ENCODE results near the gene STRBP. TPM values are rescaled to one million over a fixed set of nuclear protein-coding genes. Genes with fewer than 3 reads are reported as not detected.

The STRBP gene
- total and polyA plus RNA-seq, 3 donors from 2014 or later: 47.8 to 102 (median 66.5) TPM

DNA sequence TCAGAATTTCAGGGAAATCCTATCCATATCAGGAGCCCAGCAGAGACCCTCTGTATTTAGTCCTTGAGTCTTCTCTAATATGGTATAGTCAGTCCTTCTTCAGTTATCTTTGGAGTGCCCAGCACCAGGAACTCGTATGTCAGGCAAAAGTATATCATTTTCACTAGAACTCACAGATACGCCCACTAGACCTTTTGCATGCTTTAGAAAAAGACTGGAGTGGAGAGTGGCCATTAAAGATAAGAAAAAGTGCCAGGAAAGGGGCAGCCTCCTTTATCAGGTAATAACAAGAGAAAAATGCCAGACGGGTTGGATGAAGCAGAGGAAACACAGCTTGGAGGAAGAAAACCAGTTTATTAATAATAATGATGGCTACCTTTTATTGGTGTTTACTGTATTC lies 171.4 kb downstream of the STRBP start:
- intact Hi-C loops (cut with DNase I; ENCODE audit: low total_unique reads): no loop called here
- TF ChIP-seq, protein P1, sequence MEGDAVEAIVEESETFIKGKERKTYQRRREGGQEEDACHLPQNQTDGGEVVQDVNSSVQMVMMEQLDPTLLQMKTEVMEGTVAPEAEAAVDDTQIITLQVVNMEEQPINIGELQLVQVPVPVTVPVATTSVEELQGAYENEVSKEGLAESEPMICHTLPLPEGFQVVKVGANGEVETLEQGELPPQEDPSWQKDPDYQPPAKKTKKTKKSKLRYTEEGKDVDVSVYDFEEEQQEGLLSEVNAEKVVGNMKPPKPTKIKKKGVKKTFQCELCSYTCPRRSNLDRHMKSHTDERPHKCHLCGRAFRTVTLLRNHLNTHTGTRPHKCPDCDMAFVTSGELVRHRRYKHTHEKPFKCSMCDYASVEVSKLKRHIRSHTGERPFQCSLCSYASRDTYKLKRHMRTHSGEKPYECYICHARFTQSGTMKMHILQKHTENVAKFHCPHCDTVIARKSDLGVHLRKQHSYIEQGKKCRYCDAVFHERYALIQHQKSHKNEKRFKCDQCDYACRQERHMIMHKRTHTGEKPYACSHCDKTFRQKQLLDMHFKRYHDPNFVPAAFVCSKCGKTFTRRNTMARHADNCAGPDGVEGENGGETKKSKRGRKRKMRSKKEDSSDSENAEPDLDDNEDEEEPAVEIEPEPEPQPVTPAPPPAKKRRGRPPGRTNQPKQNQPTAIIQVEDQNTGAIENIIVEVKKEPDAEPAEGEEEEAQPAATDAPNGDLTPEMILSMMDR (IDR thresholded peaks at IDR 0.05): no peak
- no peak for TF ChIP-seq POLR2A (IDR thresholded peaks at IDR 0.05)
- Histone ChIP-seq H3K27me3 (no peaks in the 10 kb centered on the region), H3K27ac (no peak overlapping the region), H3K4me3 (no peak overlapping the region), H3K9me3 (no peaks in the 10 kb centered on the region), H3K4me1 (peaks cover 7% of the 10 kb centered on the region), H3K36me3 (ENCODE audit: low read depth, missing control alignments) (no peaks in the 10 kb centered on the region)
- WGBS, 2 donors: 60 to 79% methylated on average over 3 of the region's 3 CpGs
- DNase-seq: no peak

DNA sequence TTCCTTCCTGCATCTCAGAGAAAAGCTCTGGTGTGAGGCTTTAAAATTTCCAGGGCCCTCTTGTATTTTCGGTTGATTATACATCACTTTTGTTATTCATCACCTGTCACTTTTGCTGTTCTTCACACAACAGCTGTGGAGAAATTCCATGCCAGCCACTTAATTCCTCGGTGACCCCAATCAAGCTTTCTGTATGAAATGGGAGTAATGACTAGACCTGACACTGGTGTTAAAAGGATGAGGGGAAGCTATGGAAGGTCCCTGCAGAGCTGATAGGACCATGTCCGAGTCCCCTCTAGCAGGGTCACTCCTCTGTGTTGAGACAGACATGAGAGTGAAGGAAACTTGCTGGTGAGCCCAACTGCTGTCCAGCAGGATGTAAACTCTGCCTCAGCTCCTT lies 175.2 kb downstream of the STRBP start:
- no peaks in the 10 kb centered on the region for H3K36me3 ChIP-seq (ENCODE audit: low read depth, missing control alignments)
- no peaks in the 10 kb centered on the region for H3K27me3 ChIP-seq
- intact Hi-C loops (cut with DNase I; ENCODE audit: low total_unique reads): no loop called here
- no peak overlapping the region for H3K4me3 ChIP-seq
- no peaks in the 10 kb centered on the region for H3K9me3 ChIP-seq
- WGBS, 2 donors: 81 to 87% methylated on average over 3 of the region's 3 CpGs
- TF ChIP-seq, protein P1 (IDR thresholded peaks at IDR 0.05): no peak
- TF ChIP-seq POLR2A (IDR thresholded peaks at IDR 0.05): no peak
- no peak overlapping the region for H3K27ac ChIP-seq
- no peak for DNase-seq
- peaks cover 7% of the 10 kb centered on the region for H3K4me1 ChIP-seq

DNA sequence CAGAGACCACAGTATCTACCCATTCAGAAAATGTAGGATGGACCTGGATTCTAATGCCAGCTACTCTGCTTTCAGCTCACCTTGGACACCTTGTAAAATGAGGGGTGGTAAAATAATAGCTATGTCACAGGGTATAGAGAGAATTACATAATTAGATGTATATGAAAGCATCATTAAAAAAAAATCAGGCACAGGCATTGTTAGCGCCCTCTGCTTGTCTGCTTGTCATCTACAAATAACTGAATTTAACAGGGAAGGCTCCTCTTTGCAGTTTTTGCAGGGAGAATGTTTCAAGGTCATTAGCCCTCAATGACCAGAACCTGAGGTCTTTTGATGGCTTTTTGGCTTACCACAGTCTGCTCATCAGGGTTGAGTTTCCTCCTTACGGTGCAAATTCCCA lies 176.9 kb downstream of the STRBP start:
- Histone ChIP-seq H3K27ac (no peak overlapping the region), H3K4me3 (no peak overlapping the region), H3K27me3 (no peaks in the 10 kb centered on the region), H3K36me3 (ENCODE audit: low read depth, missing control alignments) (no peaks in the 10 kb centered on the region), H3K9me3 (no peaks in the 10 kb centered on the region), H3K4me1 (peaks cover 7% of the 10 kb centered on the region)
- no peak for DNase-seq
- intact Hi-C loops (cut with DNase I; ENCODE audit: low total_unique reads): no loop called here
- TF ChIP-seq POLR2A (IDR thresholded peaks at IDR 0.05): no peak
- TF ChIP-seq, protein P1 (IDR thresholded peaks at IDR 0.05): no peak
- WGBS, 2 donors: 67 to 82% methylated on average over 2 of the region's 2 CpGs

DNA sequence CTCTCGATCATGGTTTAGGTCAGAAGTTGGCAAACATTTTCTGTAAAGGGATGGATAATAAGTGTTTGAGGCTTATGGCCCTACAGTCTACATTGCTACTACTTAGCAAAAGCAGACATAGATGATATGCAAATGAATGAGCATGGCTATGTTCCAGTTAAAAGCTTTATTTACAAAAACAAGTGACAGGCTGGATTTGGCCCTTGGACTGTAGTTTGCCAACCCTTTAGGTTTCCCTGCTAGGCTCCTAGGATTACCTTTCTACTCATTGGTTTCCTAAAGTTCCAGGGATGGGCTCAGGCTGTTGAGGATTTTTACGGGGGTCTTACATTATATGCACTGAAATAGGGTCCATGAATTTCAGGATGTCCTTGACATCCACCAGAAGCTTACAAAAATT lies 177.4 kb downstream of the STRBP start:
- Histone ChIP-seq H3K27ac (no peak overlapping the region), H3K4me1 (peaks cover 7% of the 10 kb centered on the region), H3K36me3 (ENCODE audit: low read depth, missing control alignments) (no peaks in the 10 kb centered on the region), H3K27me3 (no peaks in the 10 kb centered on the region), H3K9me3 (no peaks in the 10 kb centered on the region), H3K4me3 (no peak overlapping the region)
- no peak for DNase-seq
- intact Hi-C loops (cut with DNase I; ENCODE audit: low total_unique reads): no loop called here
- 85% methylated on average over 2 of the region's 2 CpGs for WGBS, 2 donors
- TF ChIP-seq, protein P1 (IDR thresholded peaks at IDR 0.05): no peak
- TF ChIP-seq POLR2A (IDR thresholded peaks at IDR 0.05): no peak

DNA sequence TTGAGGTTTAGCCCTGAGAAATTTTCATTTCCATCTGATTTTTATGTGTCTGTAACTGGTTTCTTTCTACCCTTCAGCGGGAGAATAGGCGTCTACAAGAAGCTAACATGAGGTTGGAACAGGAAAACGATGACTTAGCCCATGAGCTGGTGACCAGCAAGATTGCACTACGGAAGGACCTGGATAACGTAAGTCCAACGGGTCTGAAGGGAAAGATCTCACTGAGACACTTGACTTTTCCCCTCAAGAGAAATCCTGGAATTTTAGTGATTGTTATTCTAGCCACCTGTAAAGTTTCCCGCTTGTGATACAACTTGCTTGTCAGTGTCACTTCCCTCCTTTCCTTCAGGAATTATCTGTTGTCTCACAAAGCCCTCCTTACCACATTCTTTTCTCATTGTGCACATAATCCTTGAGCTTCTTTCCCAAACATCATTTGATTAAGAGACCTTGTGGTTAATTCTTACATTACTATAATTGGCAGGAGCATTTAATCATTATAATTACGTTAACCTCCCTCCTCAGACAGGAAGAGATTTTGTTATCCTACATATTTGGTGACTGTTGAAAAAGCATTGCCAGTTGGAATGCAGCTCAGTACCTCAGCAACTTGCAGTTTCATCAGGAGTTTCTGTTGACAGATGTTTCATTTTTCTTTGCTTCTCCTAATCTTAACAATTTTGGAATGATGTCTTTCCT lies 178.0 kb downstream of the STRBP start:
- intact Hi-C loops (cut with DNase I; ENCODE audit: low total_unique reads): no loop called here
- no peaks in the 10 kb centered on the region for H3K27me3 ChIP-seq

More for the DNA sequence above, 178.0 kb downstream of the STRBP start:
- Histone ChIP-seq H3K36me3 (ENCODE audit: low read depth, missing control alignments) (no peaks in the 10 kb centered on the region), H3K4me3 (no peak overlapping the region), H3K9me3 (no peaks in the 10 kb centered on the region), H3K4me1 (peaks cover 5% of the 10 kb centered on the region), H3K27ac (no peak overlapping the region)
- DNase-seq: no peak
- WGBS, 2 donors: 67 to 81% methylated on average over 8 of the region's 8 CpGs
- TF ChIP-seq, protein P1 (IDR thresholded peaks at IDR 0.05): no peak
- TF ChIP-seq POLR2A (IDR thresholded peaks at IDR 0.05): no peak

Measured in testis (tissue), 3 donors.